RWPE2 (cell line): Measurements from ENCODE around the gene SBDS.
"Not testable (repeated sequence)": the region's sequence is repeated elsewhere in the genome, so short reads cannot be mapped to it uniquely, and the experiment has no call there.

Experiments
- ATAC-seq: fragments of 200-7000 bp; cut with Tn5 transposase; 3 replicates; pipeline ENCODE4 v1.9.1; 2021; ENCODE audit warnings: low read depth
- DNase-seq: peaks from one replicate; pipeline ENCODE4 v3.0.0-alpha.2; 2020; ENCODE audit warnings: low spot score
- H3K27ac ChIP-seq: fragments of 450-650 bp; 2 replicates; pipeline ENCODE4 v1.5.1; 2017; ENCODE audit warnings: mild to moderate bottlenecking; ENCODE audit not compliant: poor library complexity, severe bottlenecking
- H3K27me3 ChIP-seq: fragments of 250-450 bp; sonication (Bioruptor Pico); 2 replicates; pipeline ENCODE4 v1.5.1; 2021; ENCODE audit warnings: mild to moderate bottlenecking, moderate library complexity; ENCODE audit not compliant: insufficient read depth, poor library complexity, severe bottlenecking
- H3K36me3 ChIP-seq: fragments of 250-450 bp; sonication (Bioruptor Pico); 2 replicates; pipeline ENCODE4 v1.5.1; 2020; ENCODE audit warnings: low read depth, mild to moderate bottlenecking, moderate library complexity
- H3K4me1 ChIP-seq: fragments of 250-450 bp; sonication (Bioruptor Pico); 2 replicates; pipeline ENCODE4 v1.5.1; 2021; ENCODE audit warnings: mild to moderate bottlenecking, moderate library complexity; ENCODE audit not compliant: insufficient read depth, poor library complexity, severe bottlenecking
- H3K4me3 ChIP-seq: fragments of 250-450 bp; sonication (Bioruptor Pico); 2 replicates; pipeline ENCODE4 v1.5.1; 2021; ENCODE audit warnings: mild to moderate bottlenecking, moderate library complexity; ENCODE audit not compliant: severe bottlenecking
- H3K9me3 ChIP-seq: fragments of 250-450 bp; sonication (Bioruptor Pico); 2 replicates; pipeline ENCODE4 v1.5.1; 2021; ENCODE audit warnings: mild to moderate bottlenecking, moderate library complexity; ENCODE audit not compliant: severe bottlenecking
- CTCF ChIP-seq: fragments of 450-650 bp; IDR thresholded peaks from one replicate; pipeline ENCODE4 v1.5.1; 2017; ENCODE audit warnings: mild to moderate bottlenecking, moderate library complexity; ENCODE audit not compliant: poor library complexity, severe bottlenecking

The SBDS gene

DNA sequence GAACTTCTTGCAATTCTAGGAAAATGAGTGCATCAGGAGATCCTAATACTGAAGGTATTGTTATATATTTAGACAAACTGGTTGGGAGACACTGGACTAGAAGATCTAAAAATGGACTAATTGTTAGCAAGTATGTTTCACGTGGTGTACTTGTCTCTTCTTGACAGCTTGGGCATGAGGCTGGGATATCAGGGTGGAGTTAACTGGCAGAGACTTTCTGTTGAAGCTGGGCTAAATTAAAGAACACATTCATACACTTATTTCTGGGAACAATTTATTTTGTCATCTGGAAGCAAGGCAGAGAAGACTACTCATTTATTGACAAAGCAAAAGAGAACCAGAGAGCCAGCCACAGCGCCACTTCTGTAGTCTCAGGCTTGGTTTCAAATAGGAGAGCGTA, 27.1 kb upstream of the SBDS start:
- DNase-seq (no peak), ATAC-seq (no peak)
- Histone ChIP-seq H3K9me3 (no peaks in the 10 kb centered on the region), H3K36me3 (peaks cover 34% of the 10 kb centered on the region), H3K4me1 (peaks cover 10% of the 10 kb centered on the region), H3K27me3 (no peaks in the 10 kb centered on the region), H3K27ac (no peak overlapping the region), H3K4me3 (no peak overlapping the region)
- TF ChIP-seq CTCF = no peak

DNA sequence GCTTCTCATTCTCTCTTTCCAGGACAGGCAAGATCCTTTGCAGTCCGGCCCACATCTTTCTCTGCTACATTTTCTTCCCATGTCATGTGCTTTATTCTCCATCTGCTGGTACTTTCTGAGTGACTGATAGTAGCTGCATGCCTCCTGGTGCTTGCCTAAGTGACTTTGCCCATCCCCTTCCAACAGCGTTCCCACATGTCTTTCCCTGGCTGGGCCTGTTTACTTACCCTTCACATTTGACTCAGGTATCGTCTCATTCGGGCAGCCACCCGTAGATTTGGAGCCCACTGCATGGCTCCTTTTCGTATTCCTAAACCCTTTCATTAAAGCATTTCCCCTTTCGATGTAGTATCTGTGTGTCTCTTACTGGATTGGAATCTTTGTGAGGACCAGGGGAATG, 25.9 kb upstream of the SBDS start:
- no peak for DNase-seq
- H3K27me3 ChIP-seq = no peaks in the 10 kb centered on the region
- no peak for ATAC-seq
- H3K4me3 ChIP-seq = no peak overlapping the region
- peaks cover 10% of the 10 kb centered on the region for H3K4me1 ChIP-seq
- no peak overlapping the region for H3K27ac ChIP-seq
- no peak for TF ChIP-seq CTCF
- H3K36me3 ChIP-seq = peaks cover 32% of the 10 kb centered on the region
- H3K9me3 ChIP-seq = no peaks in the 10 kb centered on the region

GRCh38 chr7:67019562-67020390, 24.4 kb upstream of the SBDS start:
- ATAC-seq = peak; percentile 90
- Histone ChIP-seq H3K4me3 (no peak overlapping the region), H3K27ac (peak overlapping the region; percentile 49), H3K9me3 (no peaks in the 10 kb centered on the region), H3K27me3 (no peaks in the 10 kb centered on the region), H3K36me3 (peaks cover 29% of the 10 kb centered on the region), H3K4me1 (peaks cover 6% of the 10 kb centered on the region)
- no peak for TF ChIP-seq CTCF
- DNase-seq = no peak

GRCh38 chr7:67018940-67019339, 23.6 kb upstream of the SBDS start:
- no peak overlapping the region for H3K4me3 ChIP-seq
- H3K36me3 ChIP-seq = peaks cover 35% of the 10 kb centered on the region

DNA sequence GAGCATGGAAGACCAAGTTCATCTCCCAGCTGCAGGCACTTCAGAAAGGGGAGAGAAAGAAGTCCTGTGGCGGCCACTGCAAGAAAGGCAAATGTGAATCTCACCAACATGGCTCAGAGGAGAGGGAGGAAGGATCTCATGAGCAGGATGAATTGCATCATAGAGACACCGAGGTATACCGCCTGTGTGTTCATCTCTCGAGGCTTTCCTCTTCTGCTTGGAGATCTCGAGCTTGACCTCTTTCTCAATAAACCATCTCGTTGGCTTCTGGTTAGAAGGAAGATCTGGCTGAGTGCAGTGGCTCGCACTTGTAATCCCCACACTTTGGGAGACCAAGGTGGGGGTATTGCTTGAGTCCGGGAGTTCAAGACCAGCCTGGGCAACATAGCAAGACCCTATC, 22.6 kb upstream of the SBDS start:
- H3K4me3 ChIP-seq, H3K9me3 ChIP-seq, H3K27ac ChIP-seq, ATAC-seq, H3K27me3 ChIP-seq, H3K4me1 ChIP-seq, DNase-seq: not testable (repeated sequence)
- peaks cover 37% of the 10 kb centered on the region for H3K36me3 ChIP-seq

More at GRCh38 chr7:67018940-67019339, 23.6 kb upstream of the SBDS start:
- no peak for TF ChIP-seq CTCF
- no peak for ATAC-seq
- no peak for DNase-seq
- peaks cover 6% of the 10 kb centered on the region for H3K4me1 ChIP-seq
- H3K27me3 ChIP-seq = no peaks in the 10 kb centered on the region
- no peaks in the 10 kb centered on the region for H3K9me3 ChIP-seq
- peak overlapping the region; percentile 49 for H3K27ac ChIP-seq

GRCh38 chr7:67014076-67014622, 18.8 kb upstream of the SBDS start:
- not testable (repeated sequence) for ATAC-seq, DNase-seq, H3K27me3 ChIP-seq, H3K4me3 ChIP-seq, H3K27ac ChIP-seq, H3K9me3 ChIP-seq, H3K4me1 ChIP-seq
- peaks cover 23% of the 10 kb centered on the region for H3K36me3 ChIP-seq

- H3K9me3 ChIP-seq, H3K4me1 ChIP-seq, H3K27ac ChIP-seq, DNase-seq, ATAC-seq, H3K4me3 ChIP-seq, H3K27me3 ChIP-seq: not testable (repeated sequence)
- peaks cover 24% of the 10 kb centered on the region; the same call in 1 of the 2 replicates for H3K36me3 ChIP-seq
Observed at GRCh38 chr7:67009677-67010076, 14.3 kb upstream of the SBDS start.
